ENCODE measurements around the gene NRIP3. TPM values are rescaled to one million over a fixed set of nuclear protein-coding genes. Genes with fewer than 3 reads are reported as not detected.
"Not testable (repeated sequence)": the region's sequence is repeated elsewhere in the genome, so short reads cannot be mapped to it uniquely, and the experiment has no call there.

The NRIP3 gene
- total and polyA plus RNA-seq, 2 of the 13 experiments (the other 11 are each of a cell fraction or from before 2014, with no cell fraction given): 0.04 to 0.07 TPM

GRCh38 chr11:8937159-8937558, 66.6 kb downstream of the NRIP3 start (continued):
- no peak for TF ChIP-seq PHF21A (CRISPR knock-in tag; IDR thresholded peaks at IDR 0.05)
- TF ChIP-seq ZNF44 (CRISPR knock-in tag; IDR thresholded peaks at IDR 0.05): no peak
- TF ChIP-seq ATF7 (IDR thresholded peaks at IDR 0.05): no peak
- no peak for TF ChIP-seq ATF7 (CRISPR knock-in tag; IDR thresholded peaks at IDR 0.05)

DNA sequence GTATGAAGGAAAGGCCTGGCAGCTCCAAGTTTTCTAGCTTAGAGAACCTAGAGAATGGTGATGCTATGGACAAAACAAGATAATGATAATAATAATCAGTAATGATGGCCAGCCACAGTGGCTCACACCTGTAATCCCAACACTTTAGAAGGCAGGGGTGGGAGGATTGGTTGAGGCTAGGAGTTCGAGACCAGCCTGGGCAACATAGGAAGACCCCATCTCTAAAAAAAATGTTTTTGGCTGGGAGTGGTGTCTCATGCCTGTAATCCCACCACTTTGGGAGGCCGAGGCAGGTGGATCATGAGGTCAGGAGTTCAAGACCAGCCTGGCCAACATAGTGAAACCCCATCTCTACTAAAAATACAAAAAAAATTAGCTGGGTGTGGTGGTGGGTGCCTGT, 68.0 kb downstream of the NRIP3 start:
- H3K36me3 ChIP-seq (replicated peaks in 1 of 2; ENCODE audit: control insufficient read depth in 1 of 2, insufficient read depth in 2 of 2, low read length in 2 of 2); DNase-seq (ENCODE audit: low spot score); ATAC-seq; H3K4me1 ChIP-seq (ENCODE audit: insufficient read depth, low read length); H3K4me2 ChIP-seq (ENCODE audit: low read depth, low read length); intact Hi-C loops (cut with micrococcal nuclease; ENCODE audit: unreplicated experiment); FAIRE-seq; H2AFZ ChIP-seq (ENCODE audit: low read length); H3K9me3 ChIP-seq (ENCODE audit: low read length); H3K27ac ChIP-seq (ENCODE audit: extremely low read length, insufficient read depth, low read length); H3K79me2 ChIP-seq (ENCODE audit: insufficient read depth, low read length); H4K20me1 ChIP-seq (ENCODE audit: insufficient read depth, low read length); BruUV-seq (replicated peaks); in situ Hi-C loops (cut with HindIII; ENCODE audit: extremely low pct_ligation_motif_present, low pct_unique_long_range_greater_than_20kb); H3K9ac ChIP-seq (ENCODE audit: insufficient read depth, low read depth, low read length); H3K27me3 ChIP-seq (ENCODE audit: control insufficient read depth in 1 of 2, insufficient read depth in 2 of 2, low read length in 2 of 2); H3K4me3 ChIP-seq (replicated peaks in 1 of 3; ENCODE audit: insufficient read depth in 1 of 3, low read depth in 2 of 3, low read length in 3 of 3): not testable (repeated sequence)
- ChIA-PET POLR2A (interaction anchor here (0.9 kb wide), 1 partner anchor 10 kb away, joined by 3 read pairs; no protein-coding TSS in a partner anchor), CTCF (ENCODE audit: low intra/inter-chr PET ratio, low total read pairs) (interaction anchor here (0.7 kb wide), 1 partner anchor 24 kb away, joined by 3 read pairs; no protein-coding TSS in a partner anchor)
- WGBS (ENCODE audit: low lambda C conversion rate): 81% methylated on average over 2 of the region's 2 CpGs

DNA sequence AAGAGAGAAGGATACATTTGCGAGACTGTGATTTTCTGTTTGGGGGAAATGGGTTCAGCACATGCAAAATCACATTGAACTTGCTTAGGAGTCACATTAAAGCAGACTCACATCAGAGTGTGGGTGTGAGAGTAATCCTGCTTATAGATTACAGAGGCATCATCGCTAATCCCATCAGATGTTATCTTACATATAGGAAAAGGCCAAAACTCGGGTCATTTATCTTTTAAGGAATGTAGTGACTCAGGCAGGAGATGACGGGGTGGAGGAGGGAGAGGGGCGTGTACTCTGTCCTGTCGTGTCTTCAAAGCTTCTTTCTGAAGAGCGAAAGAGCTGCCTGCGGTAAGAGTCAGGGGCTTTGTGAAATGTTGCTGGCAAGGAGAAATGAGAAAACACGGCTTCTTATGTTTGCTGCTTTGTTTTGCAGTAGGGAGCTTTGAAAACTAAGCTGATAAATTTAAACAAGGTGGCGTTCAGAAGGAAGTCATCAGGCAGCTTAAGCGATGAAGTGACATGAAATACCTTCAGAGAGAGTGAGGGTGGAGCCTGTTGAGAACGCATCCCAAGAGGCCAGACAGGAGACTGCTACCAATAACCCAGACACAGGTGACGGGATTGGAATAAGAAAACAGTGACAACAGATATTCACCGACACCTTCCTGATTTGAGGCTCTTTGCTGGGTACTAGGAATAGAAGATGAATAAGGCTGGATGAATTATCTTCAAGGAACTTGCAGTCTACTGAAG, 68.9 kb downstream of the NRIP3 start:
- FAIRE-seq: no peak
- BruUV-seq (replicated peaks): no TSS peak
- no peak overlapping the region for H3K9ac ChIP-seq (ENCODE audit: insufficient read depth, low read depth, low read length)
- no peak for ATAC-seq
- no peaks in the 10 kb centered on the region for H3K79me2 ChIP-seq (ENCODE audit: insufficient read depth, low read length)
- ChIA-PET CTCF (ENCODE audit: low intra/inter-chr PET ratio, low total read pairs) (no interaction called here), POLR2A (interaction anchor here (0.9 kb wide), 1 partner anchor 9 kb away, joined by 3 read pairs; no protein-coding TSS in a partner anchor)
- no peak overlapping the region for H3K27ac ChIP-seq (ENCODE audit: extremely low read length, insufficient read depth, low read length)
- peak; percentile 18 for DNase-seq (ENCODE audit: low spot score)
- 48% methylated on average over 14 of the region's 14 CpGs for WGBS (ENCODE audit: low lambda C conversion rate)
- no peak overlapping the region for H3K4me3 ChIP-seq (replicated peaks in 1 of 3; ENCODE audit: insufficient read depth in 1 of 3, low read depth in 2 of 3, low read length in 3 of 3)
- peak overlapping the region; percentile 65 for H2AFZ ChIP-seq (ENCODE audit: low read length)
- H3K36me3 ChIP-seq (replicated peaks in 1 of 2; ENCODE audit: control insufficient read depth in 1 of 2, insufficient read depth in 2 of 2, low read length in 2 of 2): no peaks in the 10 kb centered on the region
- in situ Hi-C loops (cut with HindIII; ENCODE audit: extremely low pct_ligation_motif_present, low pct_unique_long_range_greater_than_20kb): no loop called here
- H3K9me3 ChIP-seq (ENCODE audit: low read length): no peaks in the 10 kb centered on the region
- no peaks in the 10 kb centered on the region for H3K27me3 ChIP-seq (ENCODE audit: control insufficient read depth in 1 of 2, insufficient read depth in 2 of 2, low read length in 2 of 2)
- H4K20me1 ChIP-seq (ENCODE audit: insufficient read depth, low read length): no peaks in the 10 kb centered on the region
- H3K4me1 ChIP-seq (ENCODE audit: insufficient read depth, low read length): no peaks in the 10 kb centered on the region
- intact Hi-C loops (cut with micrococcal nuclease; ENCODE audit: unreplicated experiment): no loop called here
- no peak overlapping the region for H3K4me2 ChIP-seq (ENCODE audit: low read depth, low read length)
- TF ChIP-seq TEAD2 (CRISPR knock-in tag; IDR thresholded peaks at IDR 0.05) (no peak), ZNF775 (CRISPR knock-in tag; IDR thresholded peaks at IDR 0.05; ENCODE audit: borderline replicate concordance) (no peak), ZNF232 (CRISPR knock-in tag; IDR thresholded peaks at IDR 0.05; ENCODE audit: borderline replicate concordance) (no peak), TARDBP (CRISPR knock-in tag; IDR thresholded peaks at IDR 0.05) (no peak), SUZ12 (IDR thresholded peaks at IDR 0.05; ENCODE audit: low read depth, low read length) (no peak), HNRNPK (IDR thresholded peaks at IDR 0.05; ENCODE audit: low read depth, low read length, poor library complexity, severe bottlenecking) (no peak), POLR2AphosphoS2 (IDR thresholded peaks at IDR 0.05; ENCODE audit: low read depth, low read length) (no peak)
- TF ChIP-seq, protein P1, sequence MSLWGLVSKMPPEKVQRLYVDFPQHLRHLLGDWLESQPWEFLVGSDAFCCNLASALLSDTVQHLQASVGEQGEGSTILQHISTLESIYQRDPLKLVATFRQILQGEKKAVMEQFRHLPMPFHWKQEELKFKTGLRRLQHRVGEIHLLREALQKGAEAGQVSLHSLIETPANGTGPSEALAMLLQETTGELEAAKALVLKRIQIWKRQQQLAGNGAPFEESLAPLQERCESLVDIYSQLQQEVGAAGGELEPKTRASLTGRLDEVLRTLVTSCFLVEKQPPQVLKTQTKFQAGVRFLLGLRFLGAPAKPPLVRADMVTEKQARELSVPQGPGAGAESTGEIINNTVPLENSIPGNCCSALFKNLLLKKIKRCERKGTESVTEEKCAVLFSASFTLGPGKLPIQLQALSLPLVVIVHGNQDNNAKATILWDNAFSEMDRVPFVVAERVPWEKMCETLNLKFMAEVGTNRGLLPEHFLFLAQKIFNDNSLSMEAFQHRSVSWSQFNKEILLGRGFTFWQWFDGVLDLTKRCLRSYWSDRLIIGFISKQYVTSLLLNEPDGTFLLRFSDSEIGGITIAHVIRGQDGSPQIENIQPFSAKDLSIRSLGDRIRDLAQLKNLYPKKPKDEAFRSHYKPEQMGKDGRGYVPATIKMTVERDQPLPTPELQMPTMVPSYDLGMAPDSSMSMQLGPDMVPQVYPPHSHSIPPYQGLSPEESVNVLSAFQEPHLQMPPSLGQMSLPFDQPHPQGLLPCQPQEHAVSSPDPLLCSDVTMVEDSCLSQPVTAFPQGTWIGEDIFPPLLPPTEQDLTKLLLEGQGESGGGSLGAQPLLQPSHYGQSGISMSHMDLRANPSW (CRISPR knock-in tag; IDR thresholded peaks at IDR 0.05; ENCODE audit: borderline replicate concordance): no peak
